NCI-H1417 (cell line): ENCODE data around the gene RNF212B.
A peak's percentile ranks its signal among the peaks of the same experiment; 100 is the strongest.

Experiments used
- DNase-seq, 3 experiments: peaks; one replicate each; lab custom pipeline; 2025; lab: John Stamatoyannopoulos, UW

Gene RNF212B

DNA sequence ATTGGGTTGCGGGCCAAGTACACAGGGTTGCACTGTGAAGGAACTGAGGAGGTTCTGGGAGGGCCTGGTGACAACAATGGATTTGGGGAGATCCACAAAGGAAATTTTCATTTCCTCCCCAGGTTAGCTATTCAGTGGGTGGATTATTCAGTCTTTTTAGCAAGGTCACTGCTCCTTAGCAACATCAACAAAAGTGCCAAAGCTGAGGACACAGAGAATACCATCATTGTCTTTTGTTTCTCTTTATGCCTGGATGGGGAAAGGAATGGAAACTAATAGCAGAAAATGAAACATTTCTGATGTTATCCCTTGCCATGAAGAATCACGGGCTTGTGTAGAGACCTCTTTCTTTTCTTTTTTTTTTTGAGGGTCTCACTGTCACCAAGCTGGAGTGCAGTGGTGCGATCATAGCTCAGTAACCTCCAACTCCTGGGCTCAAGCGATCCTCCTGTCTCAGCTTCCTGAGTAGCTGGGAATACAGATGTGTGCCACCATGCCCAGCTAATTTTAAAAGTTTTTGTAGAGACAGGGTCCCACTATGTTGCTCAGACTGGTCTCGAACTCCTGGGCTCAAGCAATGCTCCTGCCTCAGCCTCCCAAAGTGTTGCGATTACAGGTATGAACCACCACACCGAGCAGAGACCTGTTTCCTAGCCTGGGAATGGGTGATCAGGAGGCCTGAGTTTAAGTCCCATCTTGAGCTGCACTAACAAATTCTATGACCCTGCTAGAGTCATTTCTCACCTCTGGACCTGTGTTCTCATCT is 58.5 kb downstream of the RNF212B start:
- no peak for DNase-seq

- no peak for DNase-seq
These were observed 59.4 kb downstream of the RNF212B start for GRCh38 chr14:23297096-23297495.

GRCh38 chr14:23297611-23298277 is 60.0 kb downstream of the RNF212B start:
- no peak for DNase-seq

- peak in 1 of 3 experiments; percentile 58 for DNase-seq
These were observed 61.6 kb downstream of the RNF212B start for GRCh38 chr14:23299211-23299957.

GRCh38 chr14:23299986-23300686 is 62.4 kb downstream of the RNF212B start:
- peak in 1 of 3 experiments; percentile 60 for DNase-seq

DNA sequence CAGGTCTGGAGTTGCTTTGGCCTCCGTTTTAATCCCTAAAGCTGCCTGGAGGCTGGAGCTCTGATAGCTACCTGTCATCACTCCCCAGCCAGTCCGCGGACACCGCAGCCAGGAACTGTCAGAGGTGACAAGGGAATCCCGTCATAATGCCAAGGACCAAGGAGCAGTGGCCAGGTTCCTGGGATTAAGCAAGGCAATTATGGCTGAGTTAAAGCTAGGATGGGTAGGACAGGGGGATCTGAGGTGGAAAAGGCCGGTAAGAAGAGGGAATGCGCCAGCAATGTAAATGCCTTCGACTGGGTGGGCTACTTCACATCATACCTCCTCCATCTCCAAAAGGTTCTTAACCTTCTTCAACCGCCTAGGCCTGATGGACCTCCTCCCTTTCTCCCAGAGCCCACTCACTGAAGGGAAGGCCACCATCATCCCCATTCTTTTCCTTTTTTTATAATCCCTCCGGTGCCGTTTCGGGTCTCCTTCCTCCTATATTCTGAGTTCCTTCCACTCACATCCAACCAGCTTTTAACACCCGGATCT is 63.0 kb downstream of the RNF212B start:
- peak; percentile 40 to 77 (median 67) for DNase-seq

GRCh38 chr14:23301288-23301968 is 63.7 kb downstream of the RNF212B start:
- peak; percentile 99 to 100 (median 99) for DNase-seq

GRCh38 chr14:23301969-23302289 is 64.2 kb downstream of the RNF212B start:
- DNase-seq: peak in 1 of 3 experiments; percentile 96

DNA sequence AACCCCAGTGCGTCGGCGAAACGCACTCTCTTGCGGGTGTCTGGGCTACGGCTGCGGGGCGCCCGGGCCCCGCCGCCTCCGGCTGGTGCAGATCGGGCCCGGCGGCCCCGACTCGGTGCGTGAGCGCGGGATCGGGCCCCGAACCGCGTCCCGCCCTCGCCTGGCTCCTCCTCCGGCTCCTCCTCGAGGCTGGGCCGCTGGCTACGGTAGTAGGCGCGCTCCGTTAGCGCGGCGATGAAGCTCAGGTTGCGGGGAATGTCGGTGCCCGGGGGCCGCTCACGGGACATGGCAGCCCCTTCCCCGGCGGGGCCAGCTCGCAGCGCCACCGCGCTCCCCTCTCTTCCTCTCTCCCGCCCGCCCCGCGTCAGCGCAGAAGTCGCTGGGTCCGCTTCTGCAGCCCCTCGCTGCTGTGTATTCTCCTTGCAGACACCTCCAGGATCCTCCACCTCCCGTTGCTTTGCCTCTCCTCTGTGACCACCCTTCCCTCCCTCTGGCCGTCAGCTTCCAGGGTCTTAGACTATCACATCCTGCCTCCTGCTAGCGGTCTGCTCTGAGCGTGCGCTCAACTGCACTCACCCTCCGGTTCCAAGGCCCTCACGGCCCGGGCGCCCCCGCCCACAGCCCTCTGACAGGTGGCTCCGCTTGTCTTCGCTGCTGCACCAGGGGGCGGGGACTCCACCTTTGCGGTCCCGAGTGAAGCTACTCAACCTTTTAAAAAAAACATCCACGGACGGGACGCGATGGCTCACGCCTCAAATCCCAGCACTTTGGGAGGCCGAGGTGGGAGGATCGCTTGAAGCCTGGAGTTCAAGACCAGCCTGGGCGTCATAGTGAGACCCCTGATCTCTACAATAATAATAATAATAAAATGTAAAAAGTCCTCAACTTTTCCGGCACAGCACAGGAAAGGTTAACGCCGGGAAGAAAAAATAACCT is 64.8 kb downstream of the RNF212B start, which contains the start of gene PPP1R3E:
TSS of gene PPP1R3E (minus strand) at position 570 of the 936 bp plus-strand sequence. CDS start at position 287, 283 bp downstream.
- DNase-seq: peak; percentile 83 to 92 (median 91)

- DNase-seq: peak; percentile 86 to 94 (median 92)
These were observed 68.8 kb downstream of the RNF212B start, which contains the start of gene BCL2L2 for GRCh38 chr14:23306412-23307145. BCL2L2 (plus strand) TSS chr14:23306833; CDS start chr14:23307768, 935 bp downstream.

DNA sequence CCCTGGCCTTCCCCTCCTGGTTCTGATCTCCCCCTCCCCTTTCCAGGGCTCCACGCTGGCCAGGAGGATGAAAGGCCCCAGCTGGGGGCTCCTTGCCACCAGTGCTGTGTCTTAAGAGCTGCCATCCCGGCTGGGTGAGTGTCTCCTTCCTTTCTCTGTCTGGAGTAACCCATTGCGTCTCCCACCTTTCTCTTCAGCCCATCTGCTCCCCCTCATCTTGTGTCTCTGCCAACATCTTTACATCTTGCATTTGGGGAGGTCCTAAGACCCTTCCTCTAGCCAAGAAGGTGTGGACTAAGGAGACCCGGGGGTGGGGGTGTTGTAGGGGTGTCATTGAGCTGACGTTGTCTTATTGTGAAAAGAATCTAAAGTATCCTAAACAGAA is 69.4 kb downstream of the RNF212B start:
- no peak for DNase-seq

DNA sequence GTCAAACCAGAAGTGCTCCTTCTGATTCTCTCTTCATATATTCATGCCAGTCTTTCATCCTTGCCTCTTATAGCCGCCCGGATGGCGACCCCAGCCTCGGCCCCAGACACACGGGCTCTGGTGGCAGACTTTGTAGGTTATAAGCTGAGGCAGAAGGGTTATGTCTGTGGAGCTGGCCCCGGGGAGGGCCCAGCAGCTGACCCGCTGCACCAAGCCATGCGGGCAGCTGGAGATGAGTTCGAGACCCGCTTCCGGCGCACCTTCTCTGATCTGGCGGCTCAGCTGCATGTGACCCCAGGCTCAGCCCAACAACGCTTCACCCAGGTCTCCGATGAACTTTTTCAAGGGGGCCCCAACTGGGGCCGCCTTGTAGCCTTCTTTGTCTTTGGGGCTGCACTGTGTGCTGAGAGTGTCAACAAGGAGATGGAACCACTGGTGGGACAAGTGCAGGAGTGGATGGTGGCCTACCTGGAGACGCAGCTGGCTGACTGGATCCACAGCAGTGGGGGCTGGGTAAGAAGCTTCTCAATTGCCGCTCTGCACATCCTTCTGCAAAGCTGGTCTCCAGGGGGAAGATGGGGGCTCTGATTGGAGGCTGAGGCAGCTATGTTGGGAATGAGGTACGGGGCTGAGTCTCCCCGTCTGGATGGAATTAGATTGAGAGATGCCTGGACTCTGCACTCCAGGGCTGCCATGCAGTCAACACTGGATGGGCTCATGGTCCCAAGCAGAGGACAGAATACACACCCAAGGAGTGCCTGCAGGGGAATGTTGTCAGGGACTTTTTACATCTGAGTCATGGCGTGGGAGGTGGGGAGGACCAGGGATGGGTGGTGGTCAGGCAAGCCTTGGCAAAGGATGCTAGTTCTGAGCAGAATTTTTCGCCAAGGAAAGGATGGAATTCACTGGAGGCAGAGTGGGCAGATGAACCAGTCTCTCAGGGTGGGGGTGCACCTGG is 70.2 kb downstream of the RNF212B start:
- DNase-seq: no peak

- DNase-seq: no peak
These were observed 71.1 kb downstream of the RNF212B start for GRCh38 chr14:23308721-23309445.

DNA sequence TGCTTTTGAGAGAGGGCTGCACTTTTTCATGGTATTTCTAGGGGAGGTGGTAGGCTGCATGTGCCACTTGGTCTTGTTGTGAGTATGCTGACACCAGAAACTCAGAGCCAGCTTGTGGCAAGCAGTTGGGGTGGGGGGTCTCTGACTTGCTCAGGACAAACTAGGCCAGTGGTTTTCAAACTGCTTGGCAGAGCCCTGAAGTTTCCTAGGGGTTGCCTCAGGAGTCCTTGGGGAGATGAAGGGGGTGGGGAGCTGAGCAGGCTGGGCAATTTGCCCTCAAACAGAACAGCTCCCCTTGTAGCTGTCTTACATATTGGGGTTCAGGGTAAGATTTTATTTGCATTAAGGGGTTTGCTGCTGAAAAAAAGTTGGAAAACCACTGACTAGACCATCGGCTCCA is 72.8 kb downstream of the RNF212B start:
- no peak for DNase-seq

GRCh38 chr14:23316300-23316699 is 78.6 kb downstream of the RNF212B start:
- no peak for DNase-seq

GRCh38 chr14:23319746-23320583 is 82.2 kb downstream of the RNF212B start:
- DNase-seq: no peak
